Neural progenitor cell (in vitro differentiated cells): ENCODE measurements around the gene MAGI2. TPM values are rescaled to one million over a fixed set of nuclear protein-coding genes. Genes with fewer than 3 reads are reported as not detected.
A peak's percentile ranks its signal among the peaks of the same experiment; 100 is the strongest.

Experiments used
- DNase-seq: peaks from one replicate; pipeline ENCODE4 v3.0.0-alpha.2; 2016; ENCODE audit warnings: low spot score
- H2AFZ ChIP-seq: fragments of 200-600 bp; sonication (generic); replicated peaks from 2 replicates; pipeline ENCODE4 v1.6.1; 2016; ENCODE audit warnings: antibody characterized with exemption
- H3F3A ChIP-seq: fragments of 200-600 bp; sonication (generic); 2 replicates; pipeline ENCODE4 v1.6.1; 2016; ENCODE audit warnings: antibody characterized with exemption, low read depth
- H3K27ac ChIP-seq: fragments of 200-600 bp; sonication (generic); 2 replicates; pipeline ENCODE4 v1.5.1; 2016; ENCODE audit warnings: mild to moderate bottlenecking
- H3K27me3 ChIP-seq: fragments of 200-600 bp; sonication (generic); 2 replicates; pipeline ENCODE4 v1.6.1; 2016; ENCODE audit warnings: mild to moderate bottlenecking, moderate library complexity
- H3K36me3 ChIP-seq: fragments of 200-600 bp; sonication (generic); 2 replicates; pipeline ENCODE4 v1.5.1; 2016
- H3K4me1 ChIP-seq: fragments of 200-600 bp; sonication (generic); 2 replicates; pipeline ENCODE4 v1.6.1; 2016; ENCODE audit warnings: mixed run types
- H3K4me2 ChIP-seq: fragments of 200-600 bp; sonication (generic); 2 replicates; pipeline ENCODE4 v1.6.1; 2016
- H3K4me3 ChIP-seq: fragments of 200-600 bp; sonication (generic); 2 replicates; pipeline ENCODE4 v1.5.1; 2016
- H3K79me2 ChIP-seq: fragments of 200-600 bp; sonication (generic); 2 replicates; pipeline ENCODE4 v1.6.1; 2016; ENCODE audit warnings: low read depth
- H3K9ac ChIP-seq: fragments of 200-600 bp; sonication (generic); 2 replicates; pipeline ENCODE4 v1.6.1; 2016
- H3K9me3 ChIP-seq: fragments of 200-600 bp; sonication (generic); 2 replicates; pipeline ENCODE4 v1.5.1; 2016; ENCODE audit warnings: low read depth
- H4K20me1 ChIP-seq: fragments of 200-600 bp; sonication (generic); 2 replicates; pipeline ENCODE4 v1.6.1; 2016; ENCODE audit warnings: low read depth
- H3K27ac Mint-ChIP-seq: 3 replicates; pipeline ENCODE4 v1.8.0; 2021; ENCODE audit warnings: mixed read lengths
- H3K27me3 Mint-ChIP-seq: 2 replicates; pipeline ENCODE4 v1.8.0; 2022; ENCODE audit warnings: low read depth, mild to moderate bottlenecking, inconsistent platforms, moderate library complexity, mixed read lengths; ENCODE audit not compliant: insufficient read depth
- H3K36me3 Mint-ChIP-seq: 3 replicates; pipeline ENCODE4 v1.8.0; 2021; ENCODE audit warnings: mixed read lengths
- H3K4me1 Mint-ChIP-seq: 3 replicates; pipeline ENCODE4 v1.8.0; 2021; ENCODE audit warnings: mixed read lengths
- H3K4me3 Mint-ChIP-seq: 3 replicates; pipeline ENCODE4 v1.8.0; 2021; ENCODE audit warnings: mild to moderate bottlenecking, moderate library complexity, mixed read lengths
- H3K9me3 Mint-ChIP-seq: 3 replicates; pipeline ENCODE4 v1.8.0; 2020; ENCODE audit warnings: mixed read lengths
- CTCF ChIP-seq: fragments of 200-600 bp; sonication (generic); IDR thresholded peaks from 2 replicates; pipeline ENCODE4 v1.5.1; 2017; ENCODE audit warnings: antibody characterized with exemption, mild to moderate bottlenecking
- EZH2 ChIP-seq: fragments of 200-600 bp; sonication (generic); IDR thresholded peaks from 2 replicates; pipeline ENCODE4 v1.6.1; 2017; ENCODE audit warnings: antibody characterized with exemption, mild to moderate bottlenecking, moderate library complexity
- EZH2phosphoT487 ChIP-seq: fragments of 200-600 bp; sonication (generic); IDR thresholded peaks from 2 replicates; pipeline ENCODE4 v1.6.1; 2017; ENCODE audit warnings: antibody characterized with exemption
- total RNA-seq: library from RNA; depleted of rRNA; stranded (reverse); fragments of >200 nt; gene quantifications from 2 replicates; pipeline ENCODE4 v1.2.3, GENCODE V29; 2015; ENCODE audit warnings: low replicate concordance

The MAGI2 gene
- total RNA-seq, 1 donor from 2014 or later = 5.8 TPM

DNA sequence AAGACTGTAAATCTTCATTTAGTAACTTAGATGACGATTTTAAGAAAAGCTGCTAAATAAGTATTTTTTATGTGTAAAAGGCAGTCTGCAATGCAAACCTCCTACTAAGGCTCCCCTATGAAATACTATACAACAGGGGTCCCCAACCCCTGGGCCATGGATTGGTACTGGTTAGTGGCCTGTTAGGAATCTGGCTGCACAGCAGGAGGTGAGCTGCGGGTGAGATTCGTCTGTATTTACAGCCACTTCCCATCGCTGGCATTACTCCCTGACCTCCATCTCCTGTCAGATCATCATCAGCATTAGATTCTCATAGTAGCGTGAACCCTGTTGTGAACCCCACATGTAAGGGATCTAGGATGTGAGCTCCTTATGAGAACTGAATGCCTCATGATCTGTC lies 580.4 kb downstream of the MAGI2 start:
- no peaks in the 10 kb centered on the region for H3K9me3 Mint-ChIP-seq
- H3F3A ChIP-seq = no peaks in the 10 kb centered on the region
- no peak overlapping the region for H3K4me2 ChIP-seq
- no peaks in the 10 kb centered on the region for H3K36me3 ChIP-seq
- no peaks in the 10 kb centered on the region for H3K4me1 ChIP-seq
- no peaks in the 10 kb centered on the region for H3K9me3 ChIP-seq
- H3K4me3 ChIP-seq = no peak overlapping the region
- H3K9ac ChIP-seq = no peak overlapping the region
- TF ChIP-seq CTCF (no peak), EZH2 (no peak), EZH2phosphoT487 (no peak)
- no peaks in the 10 kb centered on the region for H3K36me3 Mint-ChIP-seq
- no peaks in the 10 kb centered on the region for H3K27me3 Mint-ChIP-seq
- H2AFZ ChIP-seq = no peak overlapping the region
- H3K27ac ChIP-seq = no peak overlapping the region
- H3K79me2 ChIP-seq = no peaks in the 10 kb centered on the region
- H4K20me1 ChIP-seq = no peaks in the 10 kb centered on the region
- H3K27ac Mint-ChIP-seq = no peak overlapping the region
- H3K4me1 Mint-ChIP-seq = no peaks in the 10 kb centered on the region
- DNase-seq = peak; percentile 48
- no peak overlapping the region for H3K4me3 Mint-ChIP-seq
- H3K27me3 ChIP-seq = no peaks in the 10 kb centered on the region

GRCh38 chr7:78864339-78864738 lies 589.1 kb downstream of the MAGI2 start:
- TF ChIP-seq EZH2 (no peak), CTCF (no peak), EZH2phosphoT487 (no peak)
- Histone ChIP-seq H3K4me1 (no peaks in the 10 kb centered on the region), H4K20me1 (no peaks in the 10 kb centered on the region), H3K27ac (no peak overlapping the region), H3K4me3 (no peak overlapping the region), H3K4me2 (no peak overlapping the region), H3F3A (no peaks in the 10 kb centered on the region), H3K27me3 (no peaks in the 10 kb centered on the region), H3K9me3 (no peaks in the 10 kb centered on the region), H3K79me2 (no peaks in the 10 kb centered on the region), H2AFZ (no peak overlapping the region), H3K36me3 (no peaks in the 10 kb centered on the region), H3K9ac (no peak overlapping the region)
- peaks cover 16% of the 10 kb centered on the region for H3K4me1 Mint-ChIP-seq
- H3K9me3 Mint-ChIP-seq = peaks cover 3% of the 10 kb centered on the region
- H3K4me3 Mint-ChIP-seq = no peak overlapping the region
- H3K27ac Mint-ChIP-seq = no peak overlapping the region
- no peak for DNase-seq
- no peaks in the 10 kb centered on the region for H3K36me3 Mint-ChIP-seq
- H3K27me3 Mint-ChIP-seq = no peaks in the 10 kb centered on the region

- no peaks in the 10 kb centered on the region for H3K4me1 ChIP-seq
- no peaks in the 10 kb centered on the region for H3K9me3 ChIP-seq
- Mint-ChIP-seq H3K36me3 (no peaks in the 10 kb centered on the region), H3K4me3 (no peak overlapping the region), H3K9me3 (peaks cover 3% of the 10 kb centered on the region), H3K27ac (peak overlapping the region; percentile 95), H3K4me1 (peaks cover 16% of the 10 kb centered on the region), H3K27me3 (no peaks in the 10 kb centered on the region)
- H3K36me3 ChIP-seq = no peaks in the 10 kb centered on the region
- peak; percentile 54 for DNase-seq
- no peaks in the 10 kb centered on the region for H3K79me2 ChIP-seq
- no peak overlapping the region for H3K27ac ChIP-seq
- no peaks in the 10 kb centered on the region for H3K27me3 ChIP-seq
- no peak overlapping the region for H3K4me2 ChIP-seq
- peak overlapping the region; percentile 66 for H2AFZ ChIP-seq
- H3K9ac ChIP-seq = no peak overlapping the region
- no peaks in the 10 kb centered on the region for H3F3A ChIP-seq
- H3K4me3 ChIP-seq = no peak overlapping the region
- H4K20me1 ChIP-seq = no peaks in the 10 kb centered on the region
- TF ChIP-seq EZH2phosphoT487 (no peak), CTCF (no peak), EZH2 (no peak)
Observed at GRCh38 chr7:78863281-78863680, 590.2 kb downstream of the MAGI2 start.
